HepG2 (cell line): ENCODE results near the gene JMJD8. TPM values are rescaled to one million over a fixed set of nuclear protein-coding genes. Genes with fewer than 3 reads are reported as not detected.
A peak's percentile ranks its signal among the peaks of the same experiment; 100 is the strongest.

Experiments used
- CHD2 ChIP-seq: IDR thresholded peaks from 2 replicates; pipeline ENCODE4 v1.6.1; 2011; ENCODE audit warnings: low read depth, low read length, improper control_type of control experiment
- GZF1 ChIP-seq: sonication (generic); formaldehyde crosslinking; IDR thresholded peaks from 2 replicates; pipeline ENCODE4 v1.5.1; 2020; ENCODE audit warnings: mild to moderate bottlenecking, missing genetic modification reagents
- JUN ChIP-seq: sonication (generic); formaldehyde crosslinking; IDR thresholded peaks from 2 replicates; pipeline ENCODE4 v1.4.0; 2020; ENCODE audit warnings: mild to moderate bottlenecking, missing genetic modification reagents
- NFATC3 ChIP-seq: sonication (generic); formaldehyde crosslinking; IDR thresholded peaks from 2 replicates; pipeline ENCODE4 v1.5.1; 2020; ENCODE audit warnings: mild to moderate bottlenecking, missing genetic modification reagents
- NONO ChIP-seq, 2 experiments: fragments of 450-650 bp in 1 of 2; sonication (generic) in 1 of 2; formaldehyde crosslinking in 1 of 2; IDR thresholded peaks in 1 of 2; conservative IDR thresholded peaks in 1 of 2; 2 replicates each; pipeline versions ENCODE4 v1.6.1 to v1.8.0; 2017 to 2022; ENCODE audit warnings: mild to moderate bottlenecking in 1 of 2, missing genetic modification reagents in 1 of 2, moderate library complexity in 1 of 2
- PAF1 ChIP-seq: IDR thresholded peaks from 2 replicates; pipeline ENCODE4 v1.6.1; 2016; ENCODE audit warnings: missing genetic modification reagents, missing compliant biosample characterization
- RELA ChIP-seq: sonication (generic); formaldehyde crosslinking; IDR thresholded peaks from 2 replicates; pipeline ENCODE4 v1.4.0; 2020; ENCODE audit warnings: missing genetic modification reagents
- SATB2 ChIP-seq: sonication (generic); formaldehyde crosslinking; IDR thresholded peaks from 2 replicates; pipeline ENCODE4 v1.5.0; 2020; ENCODE audit warnings: missing genetic modification reagents
- SMAD1 ChIP-seq: sonication (generic); formaldehyde crosslinking; IDR thresholded peaks from 2 replicates; pipeline ENCODE4 v1.4.0; 2020; ENCODE audit warnings: missing genetic modification reagents, low read depth, mild to moderate bottlenecking, borderline replicate concordance
- TBX2 ChIP-seq: sonication (generic); formaldehyde crosslinking; IDR thresholded peaks from 2 replicates; pipeline ENCODE4 v1.5.0; 2020; ENCODE audit warnings: missing genetic modification reagents, mild to moderate bottlenecking, borderline replicate concordance
- ZFYVE20 ChIP-seq: sonication (generic); formaldehyde crosslinking; IDR thresholded peaks from 2 replicates; pipeline ENCODE4 v1.8.0; 2023; ENCODE audit warnings: low read depth, mild to moderate bottlenecking, moderate library complexity, missing genetic modification reagents, borderline replicate concordance
- ZNF224 ChIP-seq: sonication (generic); formaldehyde crosslinking; IDR thresholded peaks from 2 replicates; pipeline ENCODE4 v1.5.0; 2020; ENCODE audit warnings: mild to moderate bottlenecking, missing genetic modification reagents
- ZNF337 ChIP-seq: sonication (generic); formaldehyde crosslinking; IDR thresholded peaks from 2 replicates; pipeline ENCODE4 v1.5.1; 2020; ENCODE audit warnings: missing genetic modification reagents, low read depth, mild to moderate bottlenecking, borderline replicate concordance
- ZNF496 ChIP-seq: sonication (generic); formaldehyde crosslinking; IDR thresholded peaks from 2 replicates; pipeline ENCODE4 v1.8.1; 2023; ENCODE audit warnings: mild to moderate bottlenecking, moderate library complexity, missing genetic modification reagents; ENCODE audit not compliant: insufficient replicate concordance
- ZNF569 ChIP-seq: sonication (generic); formaldehyde crosslinking; IDR thresholded peaks from 2 replicates; pipeline ENCODE4 v1.5.0; 2020; ENCODE audit warnings: mild to moderate bottlenecking, missing genetic modification reagents, moderate library complexity, borderline replicate concordance
- ZNF746 ChIP-seq: sonication (generic); formaldehyde crosslinking; IDR thresholded peaks from 2 replicates; pipeline ENCODE4 v1.8.0; 2022; ENCODE audit warnings: mild to moderate bottlenecking, missing genetic modification reagents
- polyA plus RNA-seq, 8 experiments: library from polyadenylated mRNA; depleted of rRNA in 3 of 8; stranded (reverse) in 7 of 8; unstranded in 1 of 8; fragments of >200 nt; fragmentation: Illumina TruSeq in 4 of 8; extraction: Trizol in 4 of 8; gene quantifications; 2 replicates each; pipeline versions ENCODE4 v1.2.1 to v1.2.3, GENCODE V29; 2011 to 2016; ENCODE audit warnings: low read depth in 4 of 8, missing spikeins in 1 of 8, mixed read lengths in 1 of 8; ENCODE audit not compliant: insufficient read depth in 1 of 8
- total RNA-seq, 5 experiments: library from RNA; depleted of rRNA; stranded (reverse); fragments of >200 nt; fragmentation: Illumina TruSeq; extraction: Trizol; gene quantifications; 2 replicates each; pipeline ENCODE4 v1.2.3, GENCODE V29; 2016; ENCODE audit warnings: low read depth in 1 of 5
- TF ChIP-seq, protein P1 (sequence below): sonication (generic); formaldehyde crosslinking; IDR thresholded peaks from 2 replicates; pipeline ENCODE4 v1.4.0; 2020; ENCODE audit warnings: missing genetic modification reagents; ENCODE audit errors: not compliant biosample characterization
- TF ChIP-seq, protein P2 (sequence below): sonication (generic); formaldehyde crosslinking; IDR thresholded peaks from 2 replicates; pipeline ENCODE4 v1.4.0; 2020; ENCODE audit warnings: mild to moderate bottlenecking, low read depth, missing genetic modification reagents
- TF ChIP-seq, protein P3 (sequence below): sonication (generic); formaldehyde crosslinking; conservative IDR thresholded peaks from 2 replicates; pipeline ENCODE4 v1.4.0; 2020; ENCODE audit warnings: missing genetic modification reagents
- TF ChIP-seq, protein P4 (sequence below): IDR thresholded peaks from 2 replicates; pipeline ENCODE4 v1.6.1; 2016; ENCODE audit warnings: mild to moderate bottlenecking
- TF ChIP-seq, protein P5 (sequence below): sonication (generic); formaldehyde crosslinking; IDR thresholded peaks from 2 replicates; pipeline ENCODE4 v1.8.0; 2022; ENCODE audit warnings: mild to moderate bottlenecking, missing genetic modification reagents; ENCODE audit not compliant: insufficient replicate concordance

The JMJD8 gene
- total and polyA plus RNA-seq, 2 of the 13 experiments (the other 11 are each of a cell fraction or from before 2014, with no cell fraction given): 2.6 to 11.8 TPM

DNA sequence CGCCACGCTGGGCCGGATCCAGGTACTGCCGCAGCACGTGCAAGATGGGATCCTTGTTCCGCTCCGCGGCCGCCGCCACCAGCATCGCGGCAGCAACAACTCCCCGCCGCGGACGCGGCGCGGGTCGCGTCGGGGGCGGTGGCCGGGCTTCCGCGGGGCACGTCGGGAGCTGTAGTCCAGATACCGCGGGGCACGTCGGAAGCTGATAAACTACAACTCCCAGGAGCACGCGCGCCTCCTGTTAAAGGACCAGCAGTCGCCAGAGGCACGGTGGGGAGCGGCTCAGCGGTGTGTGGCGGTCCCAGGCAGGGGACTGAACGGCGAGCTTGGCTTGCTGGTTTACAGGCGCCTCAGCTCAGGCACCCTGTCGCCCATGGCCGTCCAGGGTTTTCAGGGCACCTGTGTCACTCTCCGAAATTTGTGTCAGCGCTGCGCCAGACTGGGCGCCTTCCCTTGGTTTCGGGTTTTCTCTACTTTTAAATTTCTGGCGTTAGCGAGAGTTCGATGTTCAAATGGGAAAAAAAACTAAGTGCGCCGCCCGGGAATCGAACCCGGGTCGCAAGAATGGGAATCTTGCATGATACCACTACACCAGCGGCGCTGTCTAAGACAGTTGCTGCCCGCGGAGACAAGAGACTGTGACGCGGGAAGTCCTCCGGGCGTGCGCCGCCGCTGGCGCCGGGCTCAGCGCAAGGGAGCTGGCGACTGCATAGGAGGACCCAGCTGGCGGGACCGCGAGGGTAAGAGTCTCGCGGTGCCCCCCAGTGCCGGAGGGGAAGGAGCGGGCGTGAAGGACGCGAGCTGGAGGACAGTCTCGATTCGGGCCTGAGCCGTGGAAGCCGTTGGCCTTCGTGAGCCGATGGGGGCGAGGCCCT is 47.7 kb downstream of the JMJD8 start, which contains the start of gene METTL26 (continued):
- TF ChIP-seq NONO (IDR thresholded peaks at IDR 0.05): no peak
- peak; percentile 93 for TF ChIP-seq NONO (CRISPR knock-in tag; conservative IDR thresholded peaks at IDR 0.05)
- TF ChIP-seq ZNF746 (CRISPR knock-in tag): no peak
- no peak for TF ChIP-seq RELA
- no peak for TF ChIP-seq ZNF496 (CRISPR knock-in tag)
- TF ChIP-seq, protein P1, sequence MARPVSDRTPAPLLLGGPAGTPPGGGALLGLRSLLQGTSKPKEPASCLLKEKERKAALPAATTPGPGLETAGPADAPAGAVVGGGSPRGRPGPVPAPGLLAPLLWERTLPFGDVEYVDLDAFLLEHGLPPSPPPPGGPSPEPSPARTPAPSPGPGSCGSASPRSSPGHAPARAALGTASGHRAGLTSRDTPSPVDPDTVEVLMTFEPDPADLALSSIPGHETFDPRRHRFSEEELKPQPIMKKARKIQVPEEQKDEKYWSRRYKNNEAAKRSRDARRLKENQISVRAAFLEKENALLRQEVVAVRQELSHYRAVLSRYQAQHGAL (CRISPR knock-in tag): no peak
- TF ChIP-seq ZNF569 (CRISPR knock-in tag): no peak
- TF ChIP-seq, protein P2, sequence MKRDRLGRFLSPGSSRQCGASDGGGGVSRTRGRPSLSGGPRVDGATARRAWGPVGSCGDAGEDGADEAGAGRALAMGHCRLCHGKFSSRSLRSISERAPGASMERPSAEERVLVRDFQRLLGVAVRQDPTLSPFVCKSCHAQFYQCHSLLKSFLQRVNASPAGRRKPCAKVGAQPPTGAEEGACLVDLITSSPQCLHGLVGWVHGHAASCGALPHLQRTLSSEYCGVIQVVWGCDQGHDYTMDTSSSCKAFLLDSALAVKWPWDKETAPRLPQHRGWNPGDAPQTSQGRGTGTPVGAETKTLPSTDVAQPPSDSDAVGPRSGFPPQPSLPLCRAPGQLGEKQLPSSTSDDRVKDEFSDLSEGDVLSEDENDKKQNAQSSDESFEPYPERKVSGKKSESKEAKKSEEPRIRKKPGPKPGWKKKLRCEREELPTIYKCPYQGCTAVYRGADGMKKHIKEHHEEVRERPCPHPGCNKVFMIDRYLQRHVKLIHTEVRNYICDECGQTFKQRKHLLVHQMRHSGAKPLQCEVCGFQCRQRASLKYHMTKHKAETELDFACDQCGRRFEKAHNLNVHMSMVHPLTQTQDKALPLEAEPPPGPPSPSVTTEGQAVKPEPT (CRISPR knock-in tag): no peak
- TF ChIP-seq ZNF224 (CRISPR knock-in tag): peak; percentile 86; the same call in 1 of the 2 replicates
- 0 out of 2 replicates have a peak, but pooled peaks have one; percentile 35 for TF ChIP-seq SMAD1
- peak; percentile 84; the same call in 1 of the 2 replicates for TF ChIP-seq ZFYVE20 (CRISPR knock-in tag)
- no peak; the same call in 1 of the 2 replicates for TF ChIP-seq ZNF337 (CRISPR knock-in tag)
- TF ChIP-seq TBX2: no peak; the same call in 1 of the 2 replicates
- 0 out of 2 replicates have a peak, but pooled peaks have one; percentile 41 for TF ChIP-seq GZF1 (CRISPR knock-in tag)
- TF ChIP-seq SATB2 (CRISPR knock-in tag): no peak
- TF ChIP-seq, protein P3, sequence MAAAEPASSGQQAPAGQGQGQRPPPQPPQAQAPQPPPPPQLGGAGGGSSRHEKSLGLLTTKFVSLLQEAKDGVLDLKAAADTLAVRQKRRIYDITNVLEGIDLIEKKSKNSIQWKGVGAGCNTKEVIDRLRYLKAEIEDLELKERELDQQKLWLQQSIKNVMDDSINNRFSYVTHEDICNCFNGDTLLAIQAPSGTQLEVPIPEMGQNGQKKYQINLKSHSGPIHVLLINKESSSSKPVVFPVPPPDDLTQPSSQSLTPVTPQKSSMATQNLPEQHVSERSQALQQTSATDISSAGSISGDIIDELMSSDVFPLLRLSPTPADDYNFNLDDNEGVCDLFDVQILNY (CRISPR knock-in tag): peak; percentile 76; the same call in 1 of the 2 replicates
- TF ChIP-seq NFATC3: 0 out of 2 replicates have a peak, but pooled peaks have one; percentile 78
- no peak for TF ChIP-seq PAF1 (CRISPR knock-in tag)
- TF ChIP-seq JUN (CRISPR knock-in tag): peak; percentile 69; the same call in 1 of the 2 replicates
- TF ChIP-seq CHD2: peak; percentile 88
- TF ChIP-seq, protein P4, sequence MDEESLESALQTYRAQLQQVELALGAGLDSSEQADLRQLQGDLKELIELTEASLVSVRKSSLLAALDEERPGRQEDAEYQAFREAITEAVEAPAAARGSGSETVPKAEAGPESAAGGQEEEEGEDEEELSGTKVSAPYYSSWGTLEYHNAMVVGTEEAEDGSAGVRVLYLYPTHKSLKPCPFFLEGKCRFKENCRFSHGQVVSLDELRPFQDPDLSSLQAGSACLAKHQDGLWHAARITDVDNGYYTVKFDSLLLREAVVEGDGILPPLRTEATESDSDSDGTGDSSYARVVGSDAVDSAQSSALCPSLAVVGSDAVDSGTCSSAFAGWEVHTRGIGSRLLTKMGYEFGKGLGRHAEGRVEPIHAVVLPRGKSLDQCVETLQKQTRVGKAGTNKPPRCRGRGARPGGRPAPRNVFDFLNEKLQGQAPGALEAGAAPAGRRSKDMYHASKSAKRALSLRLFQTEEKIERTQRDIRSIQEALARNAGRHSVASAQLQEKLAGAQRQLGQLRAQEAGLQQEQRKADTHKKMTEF: peak; percentile 73
- TF ChIP-seq, protein P5, sequence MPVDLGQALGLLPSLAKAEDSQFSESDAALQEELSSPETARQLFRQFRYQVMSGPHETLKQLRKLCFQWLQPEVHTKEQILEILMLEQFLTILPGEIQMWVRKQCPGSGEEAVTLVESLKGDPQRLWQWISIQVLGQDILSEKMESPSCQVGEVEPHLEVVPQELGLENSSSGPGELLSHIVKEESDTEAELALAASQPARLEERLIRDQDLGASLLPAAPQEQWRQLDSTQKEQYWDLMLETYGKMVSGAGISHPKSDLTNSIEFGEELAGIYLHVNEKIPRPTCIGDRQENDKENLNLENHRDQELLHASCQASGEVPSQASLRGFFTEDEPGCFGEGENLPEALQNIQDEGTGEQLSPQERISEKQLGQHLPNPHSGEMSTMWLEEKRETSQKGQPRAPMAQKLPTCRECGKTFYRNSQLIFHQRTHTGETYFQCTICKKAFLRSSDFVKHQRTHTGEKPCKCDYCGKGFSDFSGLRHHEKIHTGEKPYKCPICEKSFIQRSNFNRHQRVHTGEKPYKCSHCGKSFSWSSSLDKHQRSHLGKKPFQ (CRISPR knock-in tag): peak; percentile 64
